MCF 10A (cell line): ENCODE measurements around the gene ZNF142. TPM values are rescaled to one million over a fixed set of nuclear protein-coding genes. Genes with fewer than 3 reads are reported as not detected.

Experiments used
- BruUV-seq: library from RNA; stranded (reverse); fragments of 400-500 nt; replicated peaks from 2 replicates; lab custom pipeline; 2021; lab: Mats Ljungman, UMichigan
- CTCF ChIA-PET: fragments of 300-600 bp; sonication (Branson Sonifier 250); formaldehyde crosslinking; extraction: SDS; loops from one replicate; lab custom pipeline; 2021; ENCODE audit warnings: antibody characterized with exemption, inconsistent platforms; lab: Yijun Ruan, JAX
- POLR2A ChIA-PET: fragments of 300-600, 350-650 bp; sonication (Branson Sonifier 250); formaldehyde crosslinking; extraction: SDS; loops from one replicate; lab custom pipeline; 2020; ENCODE audit warnings: antibody characterized with exemption, inconsistent platforms; lab: Yijun Ruan, JAX
- DNase-seq: peaks from one replicate; pipeline ENCODE4 v3.0.0-alpha.2; 2018; ENCODE audit not compliant: unreplicated experiment
- H3K27ac Mint-ChIP-seq: one replicate; pipeline ENCODE4 v1.8.0; 2022; ENCODE audit warnings: mild to moderate bottlenecking, low read depth, mixed read lengths; ENCODE audit not compliant: unreplicated experiment
- H3K27me3 Mint-ChIP-seq: one replicate; pipeline ENCODE4 v1.8.0; 2022; ENCODE audit warnings: mixed read lengths; ENCODE audit not compliant: insufficient read depth, unreplicated experiment
- H3K36me3 Mint-ChIP-seq: one replicate; pipeline ENCODE4 v1.8.0; 2022; ENCODE audit warnings: mild to moderate bottlenecking, moderate library complexity, mixed read lengths; ENCODE audit not compliant: insufficient read depth, unreplicated experiment
- H3K4me1 Mint-ChIP-seq: one replicate; pipeline ENCODE4 v1.8.0; 2022; ENCODE audit warnings: mixed read lengths; ENCODE audit not compliant: insufficient read depth, unreplicated experiment
- H3K4me3 Mint-ChIP-seq: one replicate; pipeline ENCODE4 v1.8.0; 2022; ENCODE audit warnings: mild to moderate bottlenecking, moderate library complexity, mixed read lengths; ENCODE audit not compliant: unreplicated experiment
- H3K9me3 Mint-ChIP-seq: one replicate; pipeline ENCODE4 v1.8.0; 2022; ENCODE audit warnings: mixed read lengths; ENCODE audit not compliant: unreplicated experiment
- CTCF ChIP-seq: fragments of 200-600 bp; IDR thresholded peaks from one replicate; pipeline ENCODE4 v1.8.0; 2022; ENCODE audit warnings: antibody characterized with exemption, mild to moderate bottlenecking; ENCODE audit not compliant: unreplicated experiment
- intact Hi-C: fragments of 100-400 bp; cut with micrococcal nuclease; formaldehyde crosslinking; loops from 2 replicates; pipeline ENCODE4 v1.14.1; 2022
- total RNA-seq: library from RNA; stranded (reverse); gene quantifications from 2 replicates; pipeline ENCODE4 v1.2.3, GENCODE V29; 2022

Gene ZNF142
- total RNA-seq, 1 experiment from 2014 or later, result 37.8 TPM

- TF ChIP-seq CTCF, result no peak
- DNase-seq, result no peak
- BruUV-seq, result no TSS peak
- ChIA-PET POLR2A (interaction anchor here (0.9 kb wide), 1 partner anchor 38 kb away, joined by 3 read pairs; the partner anchor contains the start of gene PLCD4), CTCF (interaction anchor here (0.5 kb wide), 1 partner anchor 55 kb away, joined by 3 read pairs; no protein-coding TSS in a partner anchor)
- no peak overlapping the region for H3K4me3 Mint-ChIP-seq
- no peaks in the 10 kb centered on the region for H3K4me1 Mint-ChIP-seq
- peak overlapping the region; percentile 7 for H3K27ac Mint-ChIP-seq
- peaks cover 80% of the 10 kb centered on the region for H3K36me3 Mint-ChIP-seq
- H3K9me3 Mint-ChIP-seq, result no peaks in the 10 kb centered on the region
- no peaks in the 10 kb centered on the region for H3K27me3 Mint-ChIP-seq
- intact Hi-C loops, result no loop called here
Measured at GRCh38 chr2:218645126-218645525, 14.3 kb downstream of the ZNF142 start.

GRCh38 chr2:218644721-218645120 lies 14.7 kb downstream of the ZNF142 start:
- CTCF ChIA-PET, result interaction anchor here (0.5 to 0.9 kb wide), 2 partner anchors 55 to 103 kb away, joined by 3 read pairs; no protein-coding TSS in a partner anchor
- peak overlapping the region; percentile 7 for H3K27ac Mint-ChIP-seq

GRCh38 chr2:218643751-218644310 lies 15.6 kb downstream of the ZNF142 start:
- intact Hi-C loops, result no loop called here
- TSS peak; percentile 12 for BruUV-seq
- POLR2A ChIA-PET, result no interaction called here
- TF ChIP-seq CTCF, result no peak
- no peak for DNase-seq
- Mint-ChIP-seq H3K27ac (peak overlapping the region; percentile 7), H3K27me3 (no peaks in the 10 kb centered on the region), H3K36me3 (peaks cover 80% of the 10 kb centered on the region), H3K4me1 (no peaks in the 10 kb centered on the region), H3K9me3 (no peaks in the 10 kb centered on the region), H3K4me3 (no peak overlapping the region)
- CTCF ChIA-PET, result interaction anchor here (0.9 to 2.0 kb wide), 4 partner anchors 15 to 104 kb away, joined by 3 to 6 read pairs (median 4); partner anchors contain the start of genes BCS1L and ZNF142

More at GRCh38 chr2:218644721-218645120, 14.7 kb downstream of the ZNF142 start:
- intact Hi-C loops, result no loop called here
- BruUV-seq, result no TSS peak
- no peak overlapping the region for H3K4me3 Mint-ChIP-seq
- no peak for TF ChIP-seq CTCF
- no peaks in the 10 kb centered on the region for H3K9me3 Mint-ChIP-seq
- H3K36me3 Mint-ChIP-seq, result peaks cover 80% of the 10 kb centered on the region
- H3K27me3 Mint-ChIP-seq, result no peaks in the 10 kb centered on the region
- DNase-seq, result no peak
- no peaks in the 10 kb centered on the region for H3K4me1 Mint-ChIP-seq
- POLR2A ChIA-PET, result no interaction called here

GRCh38 chr2:218642786-218643185 lies 16.6 kb downstream of the ZNF142 start:
- intact Hi-C loops, result no loop called here
- Mint-ChIP-seq H3K4me1 (no peaks in the 10 kb centered on the region), H3K9me3 (no peaks in the 10 kb centered on the region), H3K27me3 (no peaks in the 10 kb centered on the region), H3K4me3 (no peak overlapping the region), H3K36me3 (peaks cover 80% of the 10 kb centered on the region), H3K27ac (no peak overlapping the region)
- no TSS peak for BruUV-seq
- ChIA-PET POLR2A (no interaction called here), CTCF (interaction anchor here (1.2 to 2.0 kb wide), 3 partner anchors 14 to 45 kb away, joined by 4 to 6 read pairs (median 4); partner anchors contain the start of genes BCS1L and ZNF142)
- no peak for TF ChIP-seq CTCF
- DNase-seq, result no peak
